Ishikawa (cell line): Measurements from ENCODE around the gene CDV3.
A peak's percentile ranks its signal among the peaks of the same experiment; 100 is the strongest.

Experiments
- CEBPB ChIP-seq: IDR thresholded peaks from 2 replicates; pipeline ENCODE4 v1.6.1; 2012
- CREB1 ChIP-seq: IDR thresholded peaks from 2 replicates; pipeline ENCODE4 v1.6.1; 2012; ENCODE audit warnings: low read depth
- EGR1 ChIP-seq: IDR thresholded peaks from 2 replicates; pipeline ENCODE4 v1.6.1; 2012
- EP300 ChIP-seq: IDR thresholded peaks from 2 replicates; pipeline ENCODE4 v1.6.1; 2012; ENCODE audit warnings: borderline replicate concordance
- FOXM1 ChIP-seq: IDR thresholded peaks from 2 replicates; pipeline ENCODE4 v1.6.1; 2012; ENCODE audit warnings: low read depth, borderline replicate concordance
- MAX ChIP-seq: IDR thresholded peaks from 2 replicates; pipeline ENCODE4 v1.6.1; 2012
- NFIC ChIP-seq: IDR thresholded peaks from 2 replicates; pipeline ENCODE4 v1.6.1; 2012
- RAD21 ChIP-seq: IDR thresholded peaks from 2 replicates; pipeline ENCODE4 v1.6.1; 2012; ENCODE audit warnings: low read depth
- REST ChIP-seq: IDR thresholded peaks from 2 replicates; pipeline ENCODE4 v1.6.1; 2012; ENCODE audit warnings: low read depth, mild to moderate bottlenecking
- TAF1 ChIP-seq: IDR thresholded peaks from 2 replicates; pipeline ENCODE4 v1.6.1; 2012; ENCODE audit warnings: low read depth, mild to moderate bottlenecking
- TCF12 ChIP-seq: IDR thresholded peaks from 2 replicates; pipeline ENCODE4 v1.6.1; 2012; ENCODE audit warnings: low read depth
- TEAD4 ChIP-seq: IDR thresholded peaks from 2 replicates; pipeline ENCODE4 v1.6.1; 2012
- USF1 ChIP-seq: IDR thresholded peaks from 2 replicates; pipeline ENCODE4 v1.6.1; 2012
- YY1 ChIP-seq: IDR thresholded peaks from 2 replicates; pipeline ENCODE4 v1.6.1; 2012; ENCODE audit warnings: low read depth
- ZBTB7A ChIP-seq: IDR thresholded peaks from 2 replicates; pipeline ENCODE4 v1.6.1; 2012; ENCODE audit warnings: low read depth

The CDV3 gene

GRCh38 chr3:133573629-133574194 is at the start of gene CDV3:
TSS of gene CDV3 (plus strand) at chr3:133573686. CDS start at chr3:133574045, 359 bp downstream.
- TF ChIP-seq TEAD4 (peak; percentile 21; the same call in 1 of the 2 replicates), EP300 (no peak), TCF12 (peak; percentile 38; the same call in 1 of the 2 replicates), USF1 (no peak), EGR1 (no peak), NFIC (peak; percentile 35; the same call in 1 of the 2 replicates), MAX (peak; percentile 31), CEBPB (no peak), TAF1 (peak; percentile 78)

- no peak for TF ChIP-seq NFIC
These were observed 48.1 kb upstream of the CDV3 start for GRCh38 chr3:133525435-133525834.

- TF ChIP-seq FOXM1 (no peak), YY1 (no peak)
These were observed 46.3 kb upstream of the CDV3 start for GRCh38 chr3:133527081-133527715.

GRCh38 chr3:133529809-133530208 is 43.7 kb upstream of the CDV3 start:
- no peak for TF ChIP-seq REST
- no peak for TF ChIP-seq USF1
- no peak for TF ChIP-seq NFIC
- no peak for TF ChIP-seq EGR1
- TF ChIP-seq FOXM1: no peak
- TF ChIP-seq RAD21: no peak
- TF ChIP-seq ZBTB7A: no peak
- TF ChIP-seq EP300: no peak
- no peak for TF ChIP-seq CREB1
- no peak for TF ChIP-seq CEBPB
- no peak for TF ChIP-seq TCF12
- no peak for TF ChIP-seq YY1

GRCh38 chr3:133531981-133532380 is 41.5 kb upstream of the CDV3 start:
- TF ChIP-seq ZBTB7A (no peak), CREB1 (no peak), REST (no peak), TAF1 (no peak), YY1 (no peak), USF1 (no peak), MAX (no peak), TCF12 (no peak), EP300 (no peak), NFIC (no peak), FOXM1 (no peak), EGR1 (no peak), RAD21 (no peak)

- TF ChIP-seq FOXM1: no peak
- no peak for TF ChIP-seq RAD21
- no peak for TF ChIP-seq REST
- TF ChIP-seq CEBPB: no peak
- no peak for TF ChIP-seq CREB1
- TF ChIP-seq USF1: no peak
- no peak for TF ChIP-seq EP300
- TF ChIP-seq EGR1: no peak
- TF ChIP-seq MAX: no peak
- no peak for TF ChIP-seq TEAD4
- TF ChIP-seq ZBTB7A: no peak
- no peak for TF ChIP-seq NFIC
- no peak for TF ChIP-seq YY1
- no peak for TF ChIP-seq TCF12
- TF ChIP-seq TAF1: no peak
These were observed 40.5 kb upstream of the CDV3 start for GRCh38 chr3:133532951-133533350.
